Thyroid gland (tissue), 4 donors: ENCODE measurements around the gene LACTB.

ENCODE experiments used
- POLR2A ChIP-seq, 2 donors: fragments of 450-650 bp; IDR thresholded peaks; one replicate each; pipeline ENCODE4 v1.6.1; 2017; ENCODE audit warnings: antibody characterized with exemption in 2 of 2, mild to moderate bottlenecking in 2 of 2, moderate library complexity in 1 of 2
- TF ChIP-seq, protein P1 (sequence below), 6 experiments: fragments of 200-600 bp in 3 of 6; fragments of 450-650 bp in 3 of 6; sonication (generic) in 3 of 6; IDR thresholded peaks; one replicate each; pipeline ENCODE4 v1.5.1; 2016 to 2019; ENCODE audit warnings: antibody characterized with exemption in 6 of 6, mild to moderate bottlenecking in 2 of 6, inconsistent platforms in 1 of 6, moderate library complexity in 1 of 6

DNA sequence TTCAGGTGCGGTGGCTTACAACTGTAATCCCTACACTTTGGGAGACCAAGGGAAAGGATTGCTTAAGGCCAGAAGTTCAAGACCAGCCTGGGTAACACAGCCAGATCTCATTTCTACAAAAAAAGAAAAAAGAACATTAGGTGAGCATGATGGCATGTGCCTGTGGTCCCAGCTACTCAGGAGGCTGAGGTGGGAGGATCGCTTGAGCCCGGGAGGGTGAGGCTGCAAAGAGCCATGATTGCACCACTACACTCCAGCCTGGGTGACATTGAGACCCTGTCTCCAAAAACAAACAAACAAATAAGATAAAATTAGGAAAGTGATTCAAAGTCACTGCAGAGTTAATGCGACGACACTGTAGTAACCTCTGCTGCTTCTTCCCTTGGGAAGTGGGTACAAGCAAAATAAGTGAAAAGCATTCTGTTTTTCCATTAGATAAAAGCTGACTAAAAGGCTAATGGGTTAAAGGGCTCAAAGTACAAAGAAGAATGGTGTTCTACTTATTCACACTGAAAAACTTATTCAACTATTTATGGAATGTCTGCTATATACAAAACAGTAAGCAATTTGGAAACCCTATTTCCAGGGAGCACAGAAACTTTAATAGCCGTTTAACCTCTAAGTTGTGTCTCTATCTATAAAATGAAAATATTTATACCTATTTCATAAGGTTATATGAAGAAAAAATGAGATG lies 43.7 kb downstream of the LACTB start:
- TF ChIP-seq, protein P1, sequence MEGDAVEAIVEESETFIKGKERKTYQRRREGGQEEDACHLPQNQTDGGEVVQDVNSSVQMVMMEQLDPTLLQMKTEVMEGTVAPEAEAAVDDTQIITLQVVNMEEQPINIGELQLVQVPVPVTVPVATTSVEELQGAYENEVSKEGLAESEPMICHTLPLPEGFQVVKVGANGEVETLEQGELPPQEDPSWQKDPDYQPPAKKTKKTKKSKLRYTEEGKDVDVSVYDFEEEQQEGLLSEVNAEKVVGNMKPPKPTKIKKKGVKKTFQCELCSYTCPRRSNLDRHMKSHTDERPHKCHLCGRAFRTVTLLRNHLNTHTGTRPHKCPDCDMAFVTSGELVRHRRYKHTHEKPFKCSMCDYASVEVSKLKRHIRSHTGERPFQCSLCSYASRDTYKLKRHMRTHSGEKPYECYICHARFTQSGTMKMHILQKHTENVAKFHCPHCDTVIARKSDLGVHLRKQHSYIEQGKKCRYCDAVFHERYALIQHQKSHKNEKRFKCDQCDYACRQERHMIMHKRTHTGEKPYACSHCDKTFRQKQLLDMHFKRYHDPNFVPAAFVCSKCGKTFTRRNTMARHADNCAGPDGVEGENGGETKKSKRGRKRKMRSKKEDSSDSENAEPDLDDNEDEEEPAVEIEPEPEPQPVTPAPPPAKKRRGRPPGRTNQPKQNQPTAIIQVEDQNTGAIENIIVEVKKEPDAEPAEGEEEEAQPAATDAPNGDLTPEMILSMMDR (IDR thresholded peaks at IDR 0.05): no peak
- TF ChIP-seq POLR2A (IDR thresholded peaks at IDR 0.05): no peak
